Retinal pigment epithelial cell (primary cell): ENCODE results near the gene IRF2.

Experiments
- DNase-seq: peaks from one replicate; pipeline ENCODE4 v3.0.0-alpha.2; 2010; ENCODE audit warnings: low read depth
- H3K4me3 ChIP-seq: 2 replicates; pipeline ENCODE4 v1.5.1; 2011; ENCODE audit warnings: mild to moderate bottlenecking, low read length, control low read depth, moderate library complexity
- CTCF ChIP-seq: conservative IDR thresholded peaks from 2 replicates; pipeline ENCODE4 v1.5.1; 2011; ENCODE audit warnings: low read depth, low read length, control low read depth, inconsistent platforms

IRF2 gene

DNA sequence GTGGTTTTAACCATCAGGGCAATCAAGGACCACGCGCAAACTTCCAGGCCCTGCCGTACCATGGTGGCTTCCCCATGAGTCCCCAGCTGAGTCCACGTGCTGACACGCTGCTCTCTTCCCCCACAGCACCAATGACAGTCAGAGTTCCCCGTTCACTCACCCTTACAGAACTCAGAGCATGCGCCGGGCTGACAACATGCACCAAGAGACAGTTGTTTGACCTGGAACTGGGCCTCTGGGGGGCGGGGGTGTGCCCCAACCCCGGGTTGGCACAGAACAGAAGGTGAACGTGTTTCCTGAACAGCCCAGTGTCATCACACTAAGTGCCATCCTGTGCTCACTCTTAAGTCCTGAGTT is 29.4 kb downstream of the IRF2 start:
- DNase-seq, result no peak
- no peak for TF ChIP-seq CTCF
- no peak overlapping the region for H3K4me3 ChIP-seq

DNA sequence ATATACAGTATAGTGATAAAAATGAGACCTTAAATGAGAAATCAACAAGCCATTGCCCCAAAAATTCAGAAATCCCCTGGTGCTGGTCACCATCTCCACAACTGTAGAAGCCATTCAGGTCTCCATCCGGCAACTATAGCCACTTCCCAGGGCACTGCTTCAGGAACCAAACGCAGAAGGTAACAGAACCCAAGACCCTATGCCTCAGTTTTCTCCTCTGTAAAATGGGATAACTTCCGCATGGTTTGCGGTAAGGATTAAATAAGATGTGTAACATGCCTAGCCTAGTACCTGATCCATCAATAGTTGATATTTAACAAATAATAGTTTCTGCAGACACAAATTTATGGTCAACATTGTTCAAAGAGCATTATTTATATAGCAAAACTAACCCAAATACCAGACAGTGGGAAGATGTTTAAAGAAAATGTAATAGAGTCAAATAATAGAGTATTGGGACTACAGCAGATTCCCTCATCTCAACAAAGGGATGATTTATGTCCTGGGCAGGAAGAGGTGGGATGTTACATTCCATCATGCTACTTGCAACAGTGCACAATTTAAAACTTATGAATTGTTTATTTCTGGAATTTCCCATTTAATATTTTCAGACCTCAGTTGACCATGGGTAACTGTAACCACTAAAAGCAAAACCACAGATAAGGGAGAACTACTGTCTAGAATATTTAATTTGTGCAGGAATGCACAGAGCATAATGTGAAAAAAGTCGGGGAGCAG is 30.0 kb downstream of the IRF2 start:
- no peak overlapping the region for H3K4me3 ChIP-seq
- no peak for DNase-seq
- TF ChIP-seq CTCF, result no peak

GRCh38 chr4:184443318-184443717 is 31.0 kb downstream of the IRF2 start:
- no peak for TF ChIP-seq CTCF
- no peak overlapping the region for H3K4me3 ChIP-seq
- DNase-seq, result no peak

- no peak for TF ChIP-seq CTCF
- no peak for DNase-seq
- H3K4me3 ChIP-seq, result no peak overlapping the region
Observed at GRCh38 chr4:184442314-184442635, 32.1 kb downstream of the IRF2 start.

GRCh38 chr4:184441461-184442313 is 32.7 kb downstream of the IRF2 start:
- no peak overlapping the region for H3K4me3 ChIP-seq
- no peak for DNase-seq
- no peak for TF ChIP-seq CTCF

GRCh38 chr4:184440595-184441358 is 33.6 kb downstream of the IRF2 start:
- no peak overlapping the region for H3K4me3 ChIP-seq
- no peak for DNase-seq
- TF ChIP-seq CTCF, result no peak
